ENCODE results near the gene TEX14.

GRCh38 chr17:58515286-58515685 lies 176.6 kb downstream of the TEX14 start:
- TF ChIP-seq CTCF (IDR thresholded peaks at IDR 0.05; ENCODE audit: borderline replicate concordance, extremely low read depth, low read length, poor library complexity, severe bottlenecking): no peak
- TF ChIP-seq EZH2 (IDR thresholded peaks at IDR 0.05; ENCODE audit: borderline replicate concordance, low read depth, low read length, severe bottlenecking): no peak

All from DND-41 (cell line).